ENCODE results near the gene FMN1.
"Not testable (repeated sequence)": the region's sequence is repeated elsewhere in the genome, so short reads cannot be mapped to it uniquely, and the experiment has no call there.

FMN1 gene

DNA sequence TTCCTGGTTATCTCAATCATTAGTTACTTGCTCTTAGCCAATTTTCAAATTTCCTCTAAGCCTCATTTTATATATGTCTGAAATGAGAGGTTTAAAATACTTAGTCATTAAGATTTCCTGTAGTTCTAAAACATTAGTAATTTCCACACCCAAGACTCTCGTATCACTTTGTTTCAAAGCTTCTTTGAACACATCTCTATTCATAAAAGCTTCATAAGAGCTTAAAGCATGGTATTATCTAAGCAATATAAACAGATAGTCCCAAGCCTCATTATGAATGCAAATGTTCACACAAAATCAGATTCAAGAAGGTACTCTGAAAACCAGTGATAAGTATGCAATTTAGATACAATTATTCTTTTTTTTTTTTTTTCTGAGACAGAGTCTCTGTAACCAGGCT, 217.0 kb downstream of the FMN1 start:
- DNase-seq (ENCODE audit: low spot score), result no peak

- DNase-seq (ENCODE audit: low spot score), result no peak
Observed at GRCh38 chr15:32974691-32975090, 219.8 kb downstream of the FMN1 start.

- no peak for DNase-seq (ENCODE audit: low spot score)
Observed at GRCh38 chr15:32972686-32973085, 221.8 kb downstream of the FMN1 start.

DNA sequence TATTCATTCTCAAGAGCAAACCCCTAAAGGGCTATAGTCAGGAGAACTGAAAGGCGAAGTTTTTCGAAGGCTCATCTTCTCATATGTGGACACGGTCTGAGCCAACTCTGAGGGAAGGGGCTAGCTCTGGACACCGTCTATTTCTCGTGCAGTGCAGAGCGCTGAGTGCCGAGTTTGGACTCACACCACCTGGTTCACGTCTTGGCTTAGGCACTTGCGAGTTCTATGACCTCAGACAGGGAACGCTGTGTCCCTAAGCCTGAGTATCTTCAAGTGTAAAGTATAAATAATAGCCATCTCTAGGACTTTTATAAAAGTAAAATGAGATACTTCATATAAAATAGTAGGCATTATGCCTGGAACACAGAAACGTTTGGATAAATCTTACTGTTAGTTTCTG, 223.7 kb downstream of the FMN1 start:
- no peak for DNase-seq (ENCODE audit: low spot score)

DNA sequence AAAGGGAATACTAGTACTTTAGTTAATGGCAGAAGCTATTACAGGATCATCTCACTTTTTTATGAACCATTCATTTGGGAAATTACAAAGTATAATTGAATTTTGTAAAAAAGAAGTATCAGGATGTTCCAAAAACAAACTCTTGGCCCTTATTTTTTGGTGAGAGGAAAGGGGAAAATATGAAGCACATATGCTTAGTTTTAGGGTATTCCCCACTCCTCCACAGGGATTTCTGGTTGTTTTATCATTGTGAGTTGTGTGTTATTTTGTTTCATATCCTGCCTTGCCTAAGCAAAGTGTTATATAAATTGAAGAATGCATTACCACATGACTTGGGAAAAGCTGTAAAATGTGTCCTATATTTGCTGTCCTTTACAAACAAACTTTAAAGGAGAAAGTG, 227.0 kb downstream of the FMN1 start:
- DNase-seq (ENCODE audit: low spot score), result no peak

DNA sequence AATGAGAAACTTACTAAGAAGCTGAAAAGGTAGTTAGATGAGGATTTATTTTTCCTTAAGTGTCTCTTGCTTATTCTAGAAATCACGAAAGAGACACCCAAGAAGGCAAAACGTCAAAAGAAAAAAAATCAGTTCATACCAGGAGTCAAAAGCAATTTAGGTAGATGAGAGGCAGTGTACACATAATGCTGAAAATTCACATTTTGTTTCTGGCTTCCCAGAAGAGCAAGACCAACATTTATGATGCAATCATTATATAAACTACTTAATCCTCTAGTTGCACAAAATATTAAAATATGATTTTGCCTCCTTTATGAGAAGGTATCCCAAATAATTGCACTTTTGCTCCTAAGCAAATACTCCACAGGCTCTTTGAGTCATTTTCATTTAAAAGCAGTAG, 228.0 kb downstream of the FMN1 start:
- no peak for DNase-seq (ENCODE audit: low spot score)

DNA sequence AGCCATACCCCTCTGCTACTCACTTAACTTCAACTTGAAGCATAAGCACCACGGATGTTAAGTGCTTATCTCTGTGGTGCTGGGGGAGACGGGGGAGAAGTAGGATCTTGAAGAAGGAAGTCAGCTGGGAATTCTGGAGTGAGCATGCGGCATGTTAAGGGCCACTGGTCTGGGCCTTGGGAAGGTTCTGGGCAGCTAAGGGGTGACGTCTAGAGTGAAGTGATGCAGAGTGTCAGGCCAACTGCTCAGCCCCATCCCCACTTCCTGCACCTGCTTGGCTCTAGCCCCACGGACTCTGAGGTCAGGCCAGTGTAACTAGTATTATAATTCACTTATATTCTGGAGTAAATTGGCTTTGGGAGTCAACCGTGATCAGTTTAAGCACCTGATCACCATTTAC, 228.6 kb downstream of the FMN1 start:
- DNase-seq (ENCODE audit: low spot score), result no peak

- no peak for DNase-seq (ENCODE audit: low spot score)
Observed at GRCh38 chr15:32959077-32959476, 235.4 kb downstream of the FMN1 start.

GRCh38 chr15:32957219-32957618, 237.3 kb downstream of the FMN1 start:
- no peak for DNase-seq (ENCODE audit: low spot score)

DNA sequence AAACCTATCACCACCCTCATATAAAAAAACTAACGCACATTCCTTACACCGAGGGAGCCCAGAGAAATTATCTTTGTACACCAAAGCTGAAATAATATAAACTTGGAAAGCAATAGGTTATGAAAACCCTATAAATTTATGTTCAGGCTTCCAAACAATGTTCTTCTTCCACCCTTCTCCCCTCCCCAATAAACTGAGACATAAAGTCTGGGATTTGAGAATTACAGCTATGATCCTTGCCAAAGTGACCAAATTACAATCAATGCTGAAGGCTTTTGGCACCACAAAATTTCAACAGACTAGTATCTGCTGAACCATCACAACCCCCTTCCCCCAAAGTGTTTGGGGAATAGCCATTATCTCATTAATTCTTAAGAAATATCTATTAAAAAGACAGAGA, 237.8 kb downstream of the FMN1 start:
- no peak for DNase-seq (ENCODE audit: low spot score)

- DNase-seq (ENCODE audit: low spot score), result peak; percentile 55
Observed at GRCh38 chr15:32956006-32956405, 238.5 kb downstream of the FMN1 start.

GRCh38 chr15:32953533-32953910, 241.0 kb downstream of the FMN1 start:
- no peak for DNase-seq (ENCODE audit: low spot score)

GRCh38 chr15:32952901-32953532, 241.5 kb downstream of the FMN1 start:
- no peak for DNase-seq (ENCODE audit: low spot score)

DNA sequence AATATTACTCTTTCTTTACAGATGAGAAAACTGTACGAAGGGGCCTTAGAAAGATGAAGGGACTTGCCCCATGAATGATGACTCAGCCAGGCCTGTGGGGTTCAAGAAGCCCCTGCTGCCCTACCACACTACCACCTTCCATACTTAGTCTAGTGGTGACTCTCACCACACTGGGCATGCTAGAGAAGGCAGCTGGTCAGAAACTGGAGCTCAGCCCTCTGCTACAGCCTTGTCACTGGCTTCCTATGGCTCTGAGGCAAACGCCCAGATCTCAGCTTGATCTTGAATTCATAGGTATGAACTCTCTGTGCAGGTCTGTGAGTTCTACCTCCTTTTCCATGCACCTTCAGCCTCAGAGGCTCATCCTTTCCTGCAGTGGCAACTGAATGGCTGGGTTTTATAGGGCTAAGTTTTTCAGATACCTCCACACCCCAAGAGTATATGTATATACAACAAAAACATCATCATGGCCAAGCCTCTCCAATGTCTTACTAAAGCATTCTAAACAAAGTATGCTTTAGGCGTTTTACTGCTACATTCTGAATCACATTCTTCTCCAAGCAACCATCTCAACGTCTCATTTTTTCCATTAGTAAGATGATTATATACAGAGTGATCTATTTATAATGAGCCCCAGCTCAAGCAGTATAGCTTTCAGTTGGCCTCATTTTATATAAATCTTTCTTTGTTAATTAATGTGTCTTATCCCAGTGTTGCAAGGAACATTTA, 242.6 kb downstream of the FMN1 start:
- DNase-seq (ENCODE audit: low spot score), result no peak

DNA sequence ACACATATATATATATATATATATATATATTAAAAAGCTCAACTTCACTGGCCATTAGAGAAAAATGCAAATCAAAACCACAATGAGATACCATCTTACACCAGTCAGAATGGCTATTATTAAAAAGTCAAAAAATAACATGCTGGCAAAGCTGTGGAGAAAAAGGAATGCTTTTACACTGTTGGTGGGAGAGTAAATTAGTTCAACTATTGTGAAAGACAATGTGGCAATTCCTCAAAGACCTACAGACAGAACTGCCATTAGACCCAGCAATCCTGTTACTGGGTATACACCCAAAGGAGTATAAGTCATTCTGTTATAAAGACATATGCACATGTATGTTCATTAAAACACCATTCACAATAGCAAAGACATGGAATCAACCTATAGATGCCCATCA, 244.5 kb downstream of the FMN1 start:
- not testable (repeated sequence) for DNase-seq (ENCODE audit: low spot score)

DNA sequence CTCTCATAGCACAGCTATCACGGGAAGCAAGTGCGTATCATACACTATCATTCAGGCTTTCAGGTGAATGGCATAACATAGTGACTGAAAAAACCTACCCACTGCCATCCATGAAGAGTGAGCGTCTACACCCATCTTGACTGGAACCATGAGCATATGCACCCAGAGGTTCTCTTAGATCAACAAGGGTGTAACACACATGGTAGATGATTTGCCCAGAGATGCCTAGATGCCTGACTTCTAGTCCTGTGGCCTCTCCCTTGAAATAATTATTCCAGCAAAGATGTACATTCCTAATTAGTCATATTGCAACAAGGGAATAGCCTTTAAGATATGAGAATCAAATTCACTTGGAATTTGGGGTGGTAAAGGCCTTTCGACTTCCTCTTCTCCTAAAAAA, 248.3 kb downstream of the FMN1 start:
- no peak for DNase-seq (ENCODE audit: low spot score)

- DNase-seq (ENCODE audit: low spot score), result no peak
Observed at GRCh38 chr15:32944431-32944830, 250.1 kb downstream of the FMN1 start.

DNA sequence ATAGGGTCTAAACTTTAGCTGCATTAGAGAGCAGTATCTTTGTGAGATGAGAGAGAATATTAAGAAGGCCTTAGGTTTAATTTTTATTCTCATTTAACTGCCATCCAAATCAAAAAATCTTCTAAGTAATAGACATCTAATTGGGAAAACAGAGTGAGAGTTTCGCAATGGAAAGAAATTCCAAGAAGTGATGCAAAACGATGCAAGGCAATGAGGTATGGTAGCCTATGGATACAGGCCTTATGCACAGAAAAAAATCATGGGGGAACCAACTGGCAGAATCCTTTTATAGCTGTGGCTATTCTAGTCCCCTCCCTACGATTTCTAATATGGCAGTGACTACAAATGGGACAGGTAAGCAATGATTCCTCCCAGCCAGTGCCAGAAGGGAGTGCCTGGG, 250.8 kb downstream of the FMN1 start:
- DNase-seq (ENCODE audit: low spot score), result no peak

GRCh38 chr15:32942401-32942841, 252.1 kb downstream of the FMN1 start:
- no peak for DNase-seq (ENCODE audit: low spot score)

- no peak for DNase-seq (ENCODE audit: low spot score)
Observed at GRCh38 chr15:32941823-32942222, 252.7 kb downstream of the FMN1 start.

DNA sequence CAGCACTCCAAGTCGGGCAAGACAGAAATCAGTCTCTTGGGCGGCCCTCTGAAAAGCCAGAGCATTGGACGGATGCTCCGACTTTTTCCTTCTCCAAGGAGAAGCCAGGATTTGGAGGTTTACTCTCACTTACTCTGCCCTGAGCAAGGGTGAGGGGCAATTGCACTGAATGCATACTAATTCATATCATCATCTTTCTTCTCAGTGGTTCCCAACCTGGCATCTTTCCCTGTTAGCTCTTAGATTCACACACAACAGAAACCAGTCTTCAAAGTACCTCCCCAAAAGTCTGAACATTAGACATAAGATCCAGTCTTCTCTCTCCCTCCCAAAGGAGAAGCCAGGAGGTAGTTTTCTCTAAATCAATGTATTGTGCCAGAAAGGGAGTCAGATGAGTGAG, 257.5 kb downstream of the FMN1 start:
- no peak for DNase-seq (ENCODE audit: low spot score)

DNA sequence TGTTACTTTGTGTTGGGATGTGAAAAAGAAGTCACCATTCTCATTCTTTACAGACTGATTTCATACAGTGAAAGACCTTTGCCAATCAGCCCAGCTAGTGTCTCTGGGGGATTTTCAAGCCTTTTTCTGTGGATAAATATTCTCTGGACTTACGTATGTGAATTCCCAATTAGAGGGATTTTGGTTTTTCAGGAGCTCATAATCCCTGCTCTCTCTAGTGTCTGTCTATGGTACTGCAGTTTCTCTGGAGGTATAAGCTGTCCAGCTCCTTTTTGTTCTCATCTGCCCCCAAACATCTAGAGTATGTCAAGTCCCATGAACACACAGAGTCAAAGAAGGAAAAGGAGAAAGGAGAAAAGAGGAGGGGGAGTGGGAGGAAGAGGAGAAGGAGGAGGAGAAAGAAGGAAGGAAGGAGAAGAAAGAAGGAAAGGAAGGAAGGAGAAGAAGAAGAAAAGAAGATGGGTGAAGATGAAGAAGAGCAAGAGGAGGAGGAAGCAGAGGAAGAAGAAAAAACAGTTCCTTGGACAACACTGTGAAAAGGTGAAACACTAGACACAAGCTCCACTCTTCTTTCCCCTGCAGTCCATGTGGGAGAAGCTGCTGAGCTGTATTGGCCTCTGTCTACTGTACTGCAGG, 258.1 kb downstream of the FMN1 start:
- DNase-seq (ENCODE audit: low spot score), result peak; percentile 25

- DNase-seq (ENCODE audit: low spot score), result no peak
Observed at GRCh38 chr15:32935139-32935538, 259.4 kb downstream of the FMN1 start.

- no peak for DNase-seq (ENCODE audit: low spot score)
Observed at GRCh38 chr15:32933236-32933635, 261.3 kb downstream of the FMN1 start.
